ENCODE results near the gene ZKSCAN7. TPM values are rescaled to one million over a fixed set of nuclear protein-coding genes. Genes with fewer than 3 reads are reported as not detected.
"Not testable (repeated sequence)": the region's sequence is repeated elsewhere in the genome, so short reads cannot be mapped to it uniquely, and the experiment has no call there.

Gene ZKSCAN7
- total RNA-seq, 4 donors from 2014 or later, result 3.5 to 6.1 (median 5.0) TPM

GRCh38 chr3:44571024-44571423 lies 16.0 kb downstream of the ZKSCAN7 start:
- ATAC-seq, result no peak
- H3K27ac ChIP-seq, result no peak overlapping the region
- 92 to 95% methylated on average over 4 of the region's 4 CpGs for WGBS, 2 donors (ENCODE audit: low coverage in 1 of 2)
- H3K4me3 ChIP-seq, result no peak overlapping the region
- H3K4me1 ChIP-seq, result no peaks in the 10 kb centered on the region
- H3K9me3 ChIP-seq, result peaks cover 0 to 39% (median 0%) of the 10 kb centered on the region in 3 donors
- H3K27me3 ChIP-seq, result no peaks in the 10 kb centered on the region
- H3K36me3 ChIP-seq, result peaks cover 8 to 61% of the 10 kb centered on the region in 2 donors
- TF ChIP-seq EP300 (IDR thresholded peaks at IDR 0.05) (no peak), POLR2A (IDR thresholded peaks at IDR 0.05) (no peak), POLR2AphosphoS5 (IDR thresholded peaks at IDR 0.05) (no peak), CTCF (IDR thresholded peaks at IDR 0.05) (no peak)

GRCh38 chr3:44576613-44577012 lies 21.6 kb downstream of the ZKSCAN7 start:
- ATAC-seq, result no peak
- H3K36me3 ChIP-seq, result peaks cover 0 to 14% of the 10 kb centered on the region in 2 donors

GRCh38 chr3:44577354-44577952 lies 22.5 kb downstream of the ZKSCAN7 start:
- H3K36me3 ChIP-seq, H3K27ac ChIP-seq, H3K4me1 ChIP-seq, ATAC-seq, H3K4me3 ChIP-seq, H3K27me3 ChIP-seq, H3K9me3 ChIP-seq: not testable (repeated sequence)
- 100% methylated on average over 2 of the region's 11 CpGs for WGBS, 2 donors (ENCODE audit: low coverage in 1 of 2)

More at GRCh38 chr3:44576613-44577012, 21.6 kb downstream of the ZKSCAN7 start:
- no peak overlapping the region for H3K27ac ChIP-seq
- H3K27me3 ChIP-seq, result peaks cover 2% of the 10 kb centered on the region
- no peak overlapping the region for H3K4me3 ChIP-seq
- TF ChIP-seq EP300 (IDR thresholded peaks at IDR 0.05) (no peak), CTCF (IDR thresholded peaks at IDR 0.05) (no peak), POLR2AphosphoS5 (IDR thresholded peaks at IDR 0.05) (no peak), POLR2A (IDR thresholded peaks at IDR 0.05) (no peak)
- H3K4me1 ChIP-seq, result no peaks in the 10 kb centered on the region
- H3K9me3 ChIP-seq, result peaks cover 0 to 10% (median 0%) of the 10 kb centered on the region in 3 donors

- H3K36me3 ChIP-seq, ATAC-seq: not testable (repeated sequence)
Observed at GRCh38 chr3:44578316-44578715, 23.3 kb downstream of the ZKSCAN7 start.

GRCh38 chr3:44578924-44579515 lies 24.0 kb downstream of the ZKSCAN7 start:
- ATAC-seq, H3K36me3 ChIP-seq: not testable (repeated sequence)
- no CpG with 5 or more reads among the region's 37 CpGs for WGBS, 2 donors (ENCODE audit: low coverage in 1 of 2)

More at GRCh38 chr3:44578316-44578715, 23.3 kb downstream of the ZKSCAN7 start:
- H3K27me3 ChIP-seq, H3K27ac ChIP-seq, H3K9me3 ChIP-seq, H3K4me3 ChIP-seq, H3K4me1 ChIP-seq: not testable (repeated sequence)
- 96 to 100% methylated on average over 1 to 18 of the region's 22 CpGs for WGBS, 2 donors (ENCODE audit: low coverage in 1 of 2)

GRCh38 chr3:44579749-44580148 lies 24.8 kb downstream of the ZKSCAN7 start:
- not testable (repeated sequence) for ATAC-seq, H3K9me3 ChIP-seq, H3K27me3 ChIP-seq, H3K4me3 ChIP-seq, H3K36me3 ChIP-seq, H3K27ac ChIP-seq, H3K4me1 ChIP-seq
- WGBS, 2 donors (ENCODE audit: low coverage in 1 of 2), result 100% methylated on average over 4 of the region's 15 CpGs; no CpG with 5 or more reads in 1 of the 2 donors

More at GRCh38 chr3:44578924-44579515, 24.0 kb downstream of the ZKSCAN7 start:
- not testable (repeated sequence) for H3K27ac ChIP-seq, H3K27me3 ChIP-seq, H3K9me3 ChIP-seq, H3K4me1 ChIP-seq, H3K4me3 ChIP-seq

GRCh38 chr3:44580971-44581370 lies 26.0 kb downstream of the ZKSCAN7 start:
- not testable (repeated sequence) for H3K36me3 ChIP-seq, H3K27ac ChIP-seq, H3K9me3 ChIP-seq, H3K27me3 ChIP-seq, H3K4me3 ChIP-seq, ATAC-seq
- peaks cover 0 to 18% (median 0%) of the 10 kb centered on the region in 3 donors for H3K4me1 ChIP-seq
- whole genome bisulfite sequencing, 2 donors (ENCODE audit: low coverage in 1 of 2), result no CpG with 5 or more reads among the region's 62 CpGs
